Spleen (tissue), 11 donors: ENCODE data around the gene LMLN. TPM values are rescaled to one million over a fixed set of nuclear protein-coding genes. Genes with fewer than 3 reads are reported as not detected.

Source experiments
- DNase-seq: peaks from one replicate; pipeline ENCODE4 v3.0.0-alpha.2; 2020
- H3K27ac ChIP-seq, 8 donors: fragments of 200-600 bp; sonication (generic) in 7 of 8; 1 replicate in 4 of 8; 2 replicates in 4 of 8; pipeline versions ENCODE4 v1.5.0 to v1.8.0; 2016 to 2021; ENCODE audit warnings: inconsistent platforms in 4 of 8, mild to moderate bottlenecking in 4 of 8, moderate library complexity in 1 of 8
- H3K27me3 ChIP-seq, 7 donors: fragments of 200-600 bp; sonication (generic) in 6 of 7; replicated peaks in 1 of 7; 1 replicate in 4 of 7; 2 replicates in 3 of 7; pipeline versions ENCODE4 v1.5.0 to v1.8.0; 2016 to 2021; ENCODE audit warnings: inconsistent platforms in 3 of 7, mild to moderate bottlenecking in 1 of 7
- H3K36me3 ChIP-seq, 6 donors: fragments of 200-600 bp; sonication (generic) in 5 of 6; 1 replicate in 4 of 6; 2 replicates in 2 of 6; pipeline versions ENCODE4 v1.5.0 to v1.8.0; 2016 to 2021; ENCODE audit warnings: inconsistent platforms in 2 of 6
- H3K4me1 ChIP-seq, 6 donors: fragments of 200-600 bp; sonication (generic) in 5 of 6; 1 replicate in 3 of 6; 2 replicates in 3 of 6; pipeline versions ENCODE4 v1.5.0 to v1.8.0; 2016 to 2021; ENCODE audit warnings: inconsistent platforms in 3 of 6
- H3K4me3 ChIP-seq, 8 donors: fragments of 200-600 bp; sonication (generic) in 7 of 8; 1 replicate in 4 of 8; 2 replicates in 4 of 8; pipeline versions ENCODE4 v1.5.0 to v1.8.0; 2016 to 2021; ENCODE audit warnings: inconsistent platforms in 4 of 8, mild to moderate bottlenecking in 4 of 8, moderate library complexity in 2 of 8
- H3K9me3 ChIP-seq, 8 donors: fragments of 200-600 bp; sonication (generic) in 7 of 8; 1 replicate in 4 of 8; 2 replicates in 4 of 8; pipeline versions ENCODE4 v1.5.0 to v1.8.0; 2016 to 2021; ENCODE audit warnings: inconsistent platforms in 4 of 8
- CTCF ChIP-seq, 11 experiments: fragments of 200-600 bp in 7 of 11; fragments of 450-650 bp in 4 of 11; sonication (generic) in 4 of 11; IDR thresholded peaks in 8 of 11; conservative IDR thresholded peaks in 3 of 11; 1 replicate in 7 of 11; 2 replicates in 4 of 11; pipeline versions ENCODE4 v1.4.0 to v1.8.0; 2016 to 2021; ENCODE audit warnings: antibody characterized with exemption in 11 of 11, inconsistent platforms in 4 of 11, mild to moderate bottlenecking in 1 of 11
- POLR2A ChIP-seq, 3 donors: fragments of 450-650 bp; IDR thresholded peaks; one replicate each; pipeline ENCODE4 v1.5.1; 2017; ENCODE audit warnings: antibody characterized with exemption in 3 of 3, mild to moderate bottlenecking in 1 of 3
- POLR2AphosphoS5 ChIP-seq, 3 donors: sonication (generic); formaldehyde crosslinking; IDR thresholded peaks; one replicate each; pipeline ENCODE4 v1.5.1; 2017; ENCODE audit warnings: antibody characterized with exemption in 3 of 3
- WGBS, 5 donors: extraction: QIAGEN DNeasy Blood & Tissue Kit in 3 of 5; methylation state at CpG; one replicate each; pipeline versions ENCODE4 v1.1.5 to v1.1.7; 2013 to 2018; 5-methylcytosine and 5-hydroxymethylcytosine counted together
- intact Hi-C: fragments of 100-400 bp; cut with DNase I; formaldehyde crosslinking; loops from one replicate; pipeline ENCODE4 v1.15.0; 2023; ENCODE audit warnings: low total_unique reads
- polyA plus RNA-seq, 3 donors: library from polyadenylated mRNA; stranded (reverse); fragments of 200-250 nt; gene quantifications; one replicate each; pipeline ENCODE4 v1.2.1, GENCODE V29; 2013
- total RNA-seq, 7 donors: library from RNA; depleted of rRNA in 3 of 7; stranded (reverse); fragments of >200 nt in 3 of 7; fragmentation: NEBNext Ultra II Directional in 4 of 7; extraction: Animal tissue kit (Norgen Biotek cat#: 25700) in 4 of 7; gene quantifications; one replicate each; pipeline versions ENCODE4 v1.1.0 to v1.2.1, GENCODE V29; 2016 to 2021
- donor health status: healthy with polysubstance abuse.
- donor health status: DM: no; HTN: no; CAD: no; lungs with moderate emphysema.
- donor health status: DM: no; HTN: no; CAD: no.
- donor health status: Bipolar disorder and iron deficiency.
- donor health status: healthy.
- donor health status: DM: no; HTN: no; CAD: no.
- donor health status: DM: yes; HTN: yes; CAD: no.

The LMLN gene
- total and polyA plus RNA-seq, 10 donors, result 0.52 to 5.9 (median 3.2) TPM

- no peaks in the 10 kb centered on the region for H3K4me1 ChIP-seq
- no peaks in the 10 kb centered on the region for H3K36me3 ChIP-seq
- no peak for TF ChIP-seq POLR2AphosphoS5 (IDR thresholded peaks at IDR 0.05)
- no peak for TF ChIP-seq CTCF (IDR thresholded peaks at IDR 0.05 in 8 of 11, conservative IDR thresholded peaks at IDR 0.05 in 3 of 11)
- TF ChIP-seq POLR2A (IDR thresholded peaks at IDR 0.05), result no peak
- peaks cover 0 to 97% (median 28%) of the 10 kb centered on the region in 7 donors for H3K27me3 ChIP-seq
- intact Hi-C loops, result no loop called here
- no peak overlapping the region for H3K27ac ChIP-seq
- 85 to 92% (median 90%) methylated on average over 3 of the region's 3 CpGs for WGBS, 5 donors
- DNase-seq, result no peak
- H3K4me3 ChIP-seq, result no peak overlapping the region
- H3K9me3 ChIP-seq, result peaks cover 0 to 2% (median 0%) of the 10 kb centered on the region in 8 donors
These were observed 128.5 kb downstream of the LMLN start for GRCh38 chr3:198088421-198088955.

GRCh38 chr3:198090795-198091332, 130.8 kb downstream of the LMLN start:
- H3K9me3 ChIP-seq, result peaks cover 0 to 2% (median 0%) of the 10 kb centered on the region in 8 donors
- H3K4me3 ChIP-seq, result no peak overlapping the region
- DNase-seq, result no peak
- no peaks in the 10 kb centered on the region for H3K36me3 ChIP-seq
- H3K27me3 ChIP-seq, result peaks cover 0 to 97% (median 26%) of the 10 kb centered on the region in 7 donors
- H3K4me1 ChIP-seq, result no peaks in the 10 kb centered on the region
- no peak for TF ChIP-seq CTCF (IDR thresholded peaks at IDR 0.05 in 8 of 11, conservative IDR thresholded peaks at IDR 0.05 in 3 of 11)
- TF ChIP-seq POLR2AphosphoS5 (IDR thresholded peaks at IDR 0.05), result no peak
- TF ChIP-seq POLR2A (IDR thresholded peaks at IDR 0.05), result no peak
- H3K27ac ChIP-seq, result no peak overlapping the region
- intact Hi-C loops, result no loop called here

- peaks cover 0 to 86% (median 26%) of the 10 kb centered on the region in 7 donors for H3K27me3 ChIP-seq
- peaks cover 0 to 5% (median 2%) of the 10 kb centered on the region in 8 donors for H3K9me3 ChIP-seq
- H3K4me3 ChIP-seq, result no peak overlapping the region
- intact Hi-C loops, result no loop called here
- TF ChIP-seq POLR2AphosphoS5 (IDR thresholded peaks at IDR 0.05), result no peak
- TF ChIP-seq POLR2A (IDR thresholded peaks at IDR 0.05), result no peak
- no peak for TF ChIP-seq CTCF (IDR thresholded peaks at IDR 0.05 in 8 of 11, conservative IDR thresholded peaks at IDR 0.05 in 3 of 11)
- no peak for DNase-seq
- no peaks in the 10 kb centered on the region for H3K4me1 ChIP-seq
- WGBS, 5 donors, result 56 to 61% (median 60%) methylated on average over 3 of the region's 3 CpGs
- H3K27ac ChIP-seq, result no peak overlapping the region
- H3K36me3 ChIP-seq, result no peaks in the 10 kb centered on the region
These were observed 132.3 kb downstream of the LMLN start for GRCh38 chr3:198092276-198092675.

GRCh38 chr3:198093112-198093679, 133.2 kb downstream of the LMLN start:
- no peak for DNase-seq
- intact Hi-C loops, result no loop called here
- peaks cover 0 to 13% (median 7%) of the 10 kb centered on the region in 8 donors for H3K9me3 ChIP-seq
- peaks cover 0 to 78% (median 26%) of the 10 kb centered on the region in 7 donors for H3K27me3 ChIP-seq
- H3K27ac ChIP-seq, result no peak overlapping the region
- no peak for TF ChIP-seq CTCF (IDR thresholded peaks at IDR 0.05 in 8 of 11, conservative IDR thresholded peaks at IDR 0.05 in 3 of 11)
- TF ChIP-seq POLR2A (IDR thresholded peaks at IDR 0.05), result no peak
- no peak for TF ChIP-seq POLR2AphosphoS5 (IDR thresholded peaks at IDR 0.05)
- no peaks in the 10 kb centered on the region for H3K36me3 ChIP-seq
- WGBS, 5 donors, result 55 to 68% (median 63%) methylated on average over 4 of the region's 4 CpGs
- no peak overlapping the region for H3K4me3 ChIP-seq
- no peaks in the 10 kb centered on the region for H3K4me1 ChIP-seq
